22Rv1 (cell line): Measurements from ENCODE around the gene CCNA2.

ENCODE experiments used
- H3K27ac ChIP-seq: fragments of 450-650 bp; 2 replicates; pipeline ENCODE4 v1.5.1; 2017
- CTCF ChIP-seq: fragments of 450-650 bp; IDR thresholded peaks from 2 replicates; pipeline ENCODE4 v1.5.1; 2017; ENCODE audit warnings: mild to moderate bottlenecking
- ZFX ChIP-seq: fragments of 450-650 bp; IDR thresholded peaks from 2 replicates; pipeline ENCODE4 v1.6.1; 2017; ENCODE audit warnings: antibody characterized with exemption, borderline replicate concordance

CCNA2 gene

GRCh38 chr4:121806411-121806810, 17.3 kb downstream of the CCNA2 start:
- no peak for TF ChIP-seq CTCF
- TF ChIP-seq ZFX, result no peak
- H3K27ac ChIP-seq, result no peak overlapping the region

GRCh38 chr4:121801715-121802075, 22.0 kb downstream of the CCNA2 start:
- H3K27ac ChIP-seq, result peak overlapping the region; percentile 78
- no peak for TF ChIP-seq ZFX
- no peak for TF ChIP-seq CTCF

GRCh38 chr4:121800961-121801714, 22.5 kb downstream of the CCNA2 start, which contains the start of gene EXOSC9:
TSS of gene EXOSC9 (plus strand) at chr4:121801323. CDS start at chr4:121801425, 102 bp downstream.
- peak within 1 kb of the TSS; percentile 78 for H3K27ac ChIP-seq
- no peak for TF ChIP-seq ZFX

GRCh38 chr4:121800638-121800960, 23.1 kb downstream of the CCNA2 start:
- TF ChIP-seq ZFX, result no peak
- no peak for TF ChIP-seq CTCF
- peak overlapping the region; percentile 78 for H3K27ac ChIP-seq

GRCh38 chr4:121799867-121800501, 23.7 kb downstream of the CCNA2 start:
- peak overlapping the region; percentile 78; the same call in 1 of the 2 replicates for H3K27ac ChIP-seq
- TF ChIP-seq CTCF (no peak), ZFX (no peak)

GRCh38 chr4:121799208-121799823, 24.4 kb downstream of the CCNA2 start:
- H3K27ac ChIP-seq, result no peak overlapping the region
- TF ChIP-seq CTCF (no peak), ZFX (no peak)

GRCh38 chr4:121796283-121796682, 27.4 kb downstream of the CCNA2 start:
- TF ChIP-seq ZFX, result no peak
- TF ChIP-seq CTCF, result no peak
- H3K27ac ChIP-seq, result no peak overlapping the region
